Uterus (tissue), 4 donors: Measurements from ENCODE around the gene MAN1B1. TPM values are rescaled to one million over a fixed set of nuclear protein-coding genes. Genes with fewer than 3 reads are reported as not detected.

Source experiments
- DNase-seq, 2 donors: peaks; one replicate each; pipeline ENCODE4 v3.0.0-alpha.2; 2019 to 2020
- H3K27ac ChIP-seq, 2 donors: fragments of 200-600 bp; sonication (generic); 1 replicate in 1 of 2; 2 replicates in 1 of 2; pipeline ENCODE4 v1.5.1; 2016 to 2018
- H3K27me3 ChIP-seq, 2 donors: fragments of 200-600 bp; sonication (generic); one replicate each; pipeline ENCODE4 v1.5.1; 2018 to 2019; ENCODE audit warnings: control low read depth in 1 of 2
- H3K36me3 ChIP-seq, 2 donors: fragments of 200-600 bp; sonication (generic); one replicate each; pipeline ENCODE4 v1.5.1; 2019; ENCODE audit warnings: control low read depth in 1 of 2
- H3K4me1 ChIP-seq, 2 donors: fragments of 200-600 bp; sonication (generic); one replicate each; pipeline ENCODE4 v1.5.1; 2018 to 2019; ENCODE audit warnings: control low read depth in 1 of 2
- H3K4me3 ChIP-seq, 2 donors: fragments of 200-600 bp; sonication (generic); 1 replicate in 1 of 2; 2 replicates in 1 of 2; pipeline ENCODE4 v1.5.1; 2018 to 2019; ENCODE audit warnings: mild to moderate bottlenecking in 1 of 2
- H3K9me3 ChIP-seq, 2 donors: fragments of 200-600 bp; sonication (generic); one replicate each; pipeline ENCODE4 v1.5.1; 2019; ENCODE audit warnings: control low read depth in 1 of 2
- POLR2A ChIP-seq, 2 donors: fragments of 450-650 bp; IDR thresholded peaks; one replicate each; pipeline ENCODE4 v1.6.1; 2016; ENCODE audit warnings: antibody characterized with exemption in 2 of 2, mild to moderate bottlenecking in 1 of 2, moderate library complexity in 1 of 2
- intact Hi-C: fragments of 100-400 bp; cut with DNase I; formaldehyde crosslinking; loops from one replicate; pipeline ENCODE4 v1.15.1; 2023; ENCODE audit warnings: low total_unique reads
- total RNA-seq, 4 donors: library from RNA; depleted of rRNA in 3 of 4; stranded (reverse); fragments of >200 nt in 3 of 4; gene quantifications; one replicate each; pipeline versions ENCODE4 v1.1.0 to v1.2.4, GENCODE V29; 2014 to 2023
- TF ChIP-seq, protein P1 (sequence below), 4 experiments: fragments of 200-600 bp in 2 of 4; fragments of 450-650 bp in 2 of 4; sonication (generic) in 2 of 4; IDR thresholded peaks; one replicate each; pipeline ENCODE4 v1.5.1; 2016 to 2019; ENCODE audit warnings: antibody characterized with exemption in 4 of 4, mild to moderate bottlenecking in 2 of 4, moderate library complexity in 1 of 4
- donor health status: DM: yes; HTN: yes; CAD: no.

Gene MAN1B1
- total RNA-seq, 4 donors from 2014 or later, result 32.9 to 65.0 (median 47.5) TPM

DNA sequence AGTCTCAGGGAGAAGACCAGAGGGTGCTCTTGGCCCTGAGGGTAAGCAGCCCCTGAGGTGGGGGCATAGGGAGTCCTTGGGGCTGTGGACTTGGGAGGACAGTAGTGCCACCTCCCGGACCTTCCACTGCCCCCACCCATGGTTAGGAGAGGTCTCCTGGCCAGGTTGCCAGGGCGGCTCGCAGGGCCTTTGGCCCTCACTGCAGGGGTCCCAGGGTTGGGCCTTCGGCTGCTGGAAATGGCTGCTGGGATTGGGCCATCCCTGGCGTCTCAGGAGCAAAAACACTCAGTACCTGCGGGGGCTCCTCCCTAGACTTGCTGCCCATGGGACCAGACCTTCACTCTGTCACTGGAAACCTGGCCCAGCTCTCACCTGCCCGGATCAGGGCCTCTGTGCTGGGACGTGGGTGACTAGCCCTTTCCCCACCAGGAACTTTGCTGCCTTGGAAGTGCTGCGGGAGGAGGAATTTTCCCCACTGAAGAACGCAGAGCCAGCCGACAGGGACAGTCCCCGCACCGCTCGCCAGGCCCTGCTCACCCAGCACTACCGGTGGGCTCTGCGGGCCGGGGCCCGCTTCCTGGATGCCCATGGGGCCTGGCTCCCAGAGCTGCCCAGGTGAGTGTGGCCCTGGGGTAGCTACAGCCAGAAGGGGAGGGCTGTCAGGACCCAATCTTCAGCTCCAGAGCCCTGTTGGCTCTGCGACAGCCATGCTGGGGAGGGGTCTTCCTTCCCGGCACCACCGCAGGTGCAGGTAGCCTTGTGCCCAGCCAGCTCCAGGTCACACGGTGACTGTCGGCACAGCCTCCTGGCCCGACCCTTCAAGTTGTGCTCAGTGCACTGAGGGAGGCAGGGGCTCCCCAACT is 6.3 kb upstream of the MAN1B1 start:
- no peaks in the 10 kb centered on the region for H3K9me3 ChIP-seq
- TF ChIP-seq, protein P1, sequence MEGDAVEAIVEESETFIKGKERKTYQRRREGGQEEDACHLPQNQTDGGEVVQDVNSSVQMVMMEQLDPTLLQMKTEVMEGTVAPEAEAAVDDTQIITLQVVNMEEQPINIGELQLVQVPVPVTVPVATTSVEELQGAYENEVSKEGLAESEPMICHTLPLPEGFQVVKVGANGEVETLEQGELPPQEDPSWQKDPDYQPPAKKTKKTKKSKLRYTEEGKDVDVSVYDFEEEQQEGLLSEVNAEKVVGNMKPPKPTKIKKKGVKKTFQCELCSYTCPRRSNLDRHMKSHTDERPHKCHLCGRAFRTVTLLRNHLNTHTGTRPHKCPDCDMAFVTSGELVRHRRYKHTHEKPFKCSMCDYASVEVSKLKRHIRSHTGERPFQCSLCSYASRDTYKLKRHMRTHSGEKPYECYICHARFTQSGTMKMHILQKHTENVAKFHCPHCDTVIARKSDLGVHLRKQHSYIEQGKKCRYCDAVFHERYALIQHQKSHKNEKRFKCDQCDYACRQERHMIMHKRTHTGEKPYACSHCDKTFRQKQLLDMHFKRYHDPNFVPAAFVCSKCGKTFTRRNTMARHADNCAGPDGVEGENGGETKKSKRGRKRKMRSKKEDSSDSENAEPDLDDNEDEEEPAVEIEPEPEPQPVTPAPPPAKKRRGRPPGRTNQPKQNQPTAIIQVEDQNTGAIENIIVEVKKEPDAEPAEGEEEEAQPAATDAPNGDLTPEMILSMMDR (IDR thresholded peaks at IDR 0.05), result no peak
- no peak for TF ChIP-seq POLR2A (IDR thresholded peaks at IDR 0.05)
- intact Hi-C loops, result no loop called here
- H3K36me3 ChIP-seq, result no peaks in the 10 kb centered on the region
- no peaks in the 10 kb centered on the region for H3K27me3 ChIP-seq
- H3K4me3 ChIP-seq, result no peak overlapping the region
- no peak for DNase-seq
- no peak overlapping the region for H3K27ac ChIP-seq
- peaks cover 0 to 8% of the 10 kb centered on the region in 2 donors for H3K4me1 ChIP-seq

DNA sequence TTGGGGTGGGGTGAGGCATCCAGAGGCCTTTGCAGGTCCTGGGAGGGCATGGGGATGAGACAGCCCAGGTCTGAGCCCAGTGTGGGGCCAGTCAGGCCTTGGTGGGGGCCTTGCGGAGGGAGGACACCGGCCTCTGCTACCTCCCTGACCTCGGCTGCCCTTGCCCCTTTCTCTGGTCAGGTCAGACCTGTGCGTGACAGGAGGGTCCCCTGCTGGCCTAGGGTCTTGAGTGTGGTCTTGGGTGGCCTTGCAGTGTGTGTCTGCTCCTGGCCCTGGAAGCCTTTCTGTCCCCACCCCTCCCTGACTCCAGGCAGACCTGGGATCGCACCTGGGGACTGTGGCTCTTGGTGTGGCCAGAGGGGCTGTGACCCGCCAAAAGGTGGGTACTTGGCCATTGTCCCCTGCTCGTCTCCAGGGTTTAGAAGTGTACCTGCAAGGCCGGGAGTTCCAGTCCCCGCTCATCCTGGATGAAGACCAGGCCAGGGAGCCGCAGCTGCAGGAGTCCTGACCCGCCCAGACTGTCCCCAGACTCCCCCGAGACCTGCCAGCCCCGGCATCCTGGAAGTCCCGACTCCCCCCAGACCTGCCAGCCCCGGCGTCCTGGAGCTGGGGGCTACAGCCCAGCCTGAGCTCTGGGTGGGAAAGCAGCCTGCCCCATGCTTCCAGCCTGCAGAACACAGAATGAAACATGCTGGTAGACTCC is 4.4 kb upstream of the MAN1B1 start:
- no peaks in the 10 kb centered on the region for H3K9me3 ChIP-seq
- H3K4me1 ChIP-seq, result peaks cover 0 to 13% of the 10 kb centered on the region in 2 donors
- no peak overlapping the region for H3K4me3 ChIP-seq
- no peaks in the 10 kb centered on the region for H3K27me3 ChIP-seq
- intact Hi-C loops, result no loop called here
- peak overlapping the region in 1 of 2 donors; percentile 67 for H3K27ac ChIP-seq
- TF ChIP-seq, protein P1 (IDR thresholded peaks at IDR 0.05), result no peak
- TF ChIP-seq POLR2A (IDR thresholded peaks at IDR 0.05), result no peak
- no peaks in the 10 kb centered on the region for H3K36me3 ChIP-seq
- peak in 1 of 2 donors; percentile 15 for DNase-seq

DNA sequence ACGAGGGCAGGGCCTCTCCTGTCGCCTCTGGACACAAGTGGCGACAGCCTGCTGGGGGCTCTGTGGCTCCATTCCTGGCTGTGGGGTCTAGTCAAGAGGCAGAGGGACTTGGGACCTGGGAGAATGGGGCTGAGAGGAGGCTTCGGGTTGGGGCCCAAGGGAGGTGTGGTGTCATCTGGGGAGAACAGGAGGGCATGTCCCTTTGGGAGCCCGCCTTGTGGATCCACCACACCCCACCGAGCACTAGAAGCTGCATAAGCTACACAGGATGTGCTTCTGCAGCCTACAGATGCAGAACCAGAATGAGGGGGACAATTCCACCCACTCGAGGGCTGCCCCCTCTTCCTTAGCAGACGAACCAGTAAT is 3.9 kb upstream of the MAN1B1 start:
- Histone ChIP-seq H3K4me1 (peaks cover 0 to 13% of the 10 kb centered on the region in 2 donors), H3K27me3 (no peaks in the 10 kb centered on the region), H3K9me3 (no peaks in the 10 kb centered on the region), H3K27ac (peak overlapping the region; percentile 40 to 67), H3K4me3 (no peak overlapping the region), H3K36me3 (no peaks in the 10 kb centered on the region)
- no peak for TF ChIP-seq POLR2A (IDR thresholded peaks at IDR 0.05)
- TF ChIP-seq, protein P1 (IDR thresholded peaks at IDR 0.05), result no peak
- intact Hi-C loops, result no loop called here
- DNase-seq, result peak in 1 of 2 donors; percentile 15

DNA sequence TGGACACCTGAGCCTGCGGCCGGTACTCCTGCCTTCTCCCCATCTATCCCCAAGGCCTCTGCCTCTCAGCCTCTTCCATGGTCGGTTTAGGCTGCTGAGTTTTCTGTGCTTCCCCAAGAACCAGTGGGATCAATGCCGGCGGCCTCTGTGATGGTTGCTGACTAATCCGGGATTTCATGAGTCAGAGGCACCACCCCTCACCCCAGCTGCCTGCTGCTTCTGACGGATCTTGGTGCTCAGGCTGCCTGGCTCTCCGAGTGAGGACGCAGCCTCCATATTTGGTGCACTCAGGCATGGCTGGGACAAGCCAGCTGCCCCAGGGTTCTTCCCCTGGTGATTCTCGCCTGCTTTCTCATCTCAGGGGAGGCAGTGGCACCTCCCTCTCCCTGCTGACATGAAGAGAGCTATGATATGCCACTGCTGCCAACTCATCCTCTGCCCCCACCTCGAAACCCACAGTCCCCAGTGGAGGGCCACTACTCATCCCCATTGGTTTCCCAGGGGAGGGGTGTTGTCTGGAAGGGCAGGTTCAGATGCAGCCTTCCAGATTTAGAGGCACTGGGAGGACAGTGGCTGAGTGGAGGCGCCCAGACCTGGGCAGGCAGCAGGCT is 3.3 kb upstream of the MAN1B1 start:
- H3K27ac ChIP-seq, result peak overlapping the region; percentile 44 to 67
- H3K27me3 ChIP-seq, result no peaks in the 10 kb centered on the region
- no peak overlapping the region for H3K4me3 ChIP-seq
- DNase-seq, result peak; percentile 63 to 67
- H3K36me3 ChIP-seq, result no peaks in the 10 kb centered on the region
- no peaks in the 10 kb centered on the region for H3K9me3 ChIP-seq
- intact Hi-C loops, result no loop called here
- TF ChIP-seq, protein P1 (IDR thresholded peaks at IDR 0.05), result no peak
- no peak for TF ChIP-seq POLR2A (IDR thresholded peaks at IDR 0.05)
- H3K4me1 ChIP-seq, result peaks cover 0 to 7% of the 10 kb centered on the region in 2 donors
